GM19238 (cell line): Measurements from ENCODE around the gene PAX5.
"Not testable (repeated sequence)": the region's sequence is repeated elsewhere in the genome, so short reads cannot be mapped to it uniquely, and the experiment has no call there.

ENCODE experiments used
- DNase-seq: peaks from one replicate; pipeline ENCODE4 v3.0.0; 2011; ENCODE audit warnings: low spot score; ENCODE audit not compliant: insufficient read length

PAX5 gene

DNA sequence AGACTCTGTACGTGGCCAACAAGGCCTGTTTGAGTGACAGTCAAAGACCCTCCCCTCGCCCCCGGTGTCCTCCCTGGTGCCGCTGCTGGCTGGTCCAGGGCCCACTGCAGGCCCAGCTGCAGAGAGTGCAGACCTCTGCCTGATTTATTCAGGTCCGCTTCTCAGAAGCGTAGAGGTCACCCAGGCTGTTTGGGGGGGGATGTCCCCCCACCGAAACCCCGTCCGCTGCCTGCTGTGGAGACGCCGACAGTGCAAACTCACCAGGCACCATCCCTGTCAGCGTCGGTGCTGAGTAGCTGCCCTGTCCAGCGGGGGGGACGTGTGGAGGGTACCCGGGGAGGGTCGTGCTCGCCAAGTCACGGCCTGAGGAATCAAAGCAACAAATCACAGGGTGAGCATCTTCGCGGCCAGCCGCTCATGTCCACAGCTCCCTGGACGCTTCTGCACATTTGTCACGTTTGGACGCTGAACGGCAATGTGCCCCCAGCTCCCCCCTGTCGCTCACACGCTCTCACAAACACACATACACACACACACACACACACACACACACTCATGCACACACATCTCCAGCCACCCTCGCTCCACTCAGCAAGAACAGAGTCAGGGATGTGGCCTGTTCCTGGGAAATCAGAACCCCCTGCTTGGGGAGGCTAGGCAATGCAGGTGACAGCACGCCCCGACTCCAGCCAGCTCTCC is 152.2 kb downstream of the PAX5 start:
- DNase-seq = no peak

- no peak for DNase-seq
Observed at GRCh38 chr9:36881316-36881715, 152.8 kb downstream of the PAX5 start.

GRCh38 chr9:36880075-36880474 is 154.0 kb downstream of the PAX5 start:
- no peak for DNase-seq

DNA sequence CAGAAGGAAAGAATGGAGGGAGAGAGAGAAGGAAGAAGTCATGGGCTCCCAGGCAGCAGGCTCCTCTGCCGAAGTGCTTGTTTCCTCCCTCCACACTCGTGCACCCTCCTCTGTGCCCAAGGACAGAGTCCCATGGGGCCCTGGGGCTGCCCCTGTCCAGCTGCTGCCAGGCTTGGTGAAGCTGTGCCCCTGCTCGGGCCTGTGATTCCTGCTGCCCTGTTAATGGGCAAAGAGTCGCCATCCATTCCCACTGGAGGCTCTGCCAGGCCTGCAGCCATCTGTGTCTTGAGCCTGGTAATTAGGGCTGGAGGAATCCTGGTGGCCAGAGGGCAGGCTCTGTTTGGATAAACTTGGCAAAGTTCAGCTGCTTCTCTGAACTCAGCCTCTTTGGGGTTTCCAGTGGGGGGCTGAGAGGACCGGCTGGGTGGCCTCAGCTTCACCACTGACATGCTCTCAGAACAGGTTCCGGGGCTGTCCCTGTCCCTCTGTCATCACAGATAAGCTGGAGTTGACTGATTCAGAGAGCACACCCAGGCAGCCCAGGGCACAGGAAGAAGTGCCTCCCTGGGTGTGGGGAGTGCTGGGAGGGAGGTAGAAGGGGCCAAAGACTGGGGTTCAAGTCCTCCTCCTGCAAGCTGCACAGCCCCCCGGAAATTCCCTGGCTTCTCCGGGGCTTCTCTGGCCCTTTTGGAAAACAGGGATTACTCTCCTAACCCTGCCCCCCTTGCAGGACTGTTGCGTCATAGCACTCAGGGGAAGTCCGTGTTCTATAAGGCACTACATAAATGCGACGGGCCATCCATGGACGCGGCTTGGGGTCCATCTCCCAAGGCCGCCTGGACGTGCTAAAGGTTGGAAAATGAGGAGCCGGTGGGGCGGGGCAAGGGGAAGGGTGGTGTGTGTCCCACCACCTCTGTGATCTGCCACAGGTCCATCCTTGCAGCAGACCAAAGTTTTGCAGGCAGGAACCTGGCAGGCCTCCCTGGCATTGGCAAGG is 154.8 kb downstream of the PAX5 start:
- peak; percentile 41 for DNase-seq

DNA sequence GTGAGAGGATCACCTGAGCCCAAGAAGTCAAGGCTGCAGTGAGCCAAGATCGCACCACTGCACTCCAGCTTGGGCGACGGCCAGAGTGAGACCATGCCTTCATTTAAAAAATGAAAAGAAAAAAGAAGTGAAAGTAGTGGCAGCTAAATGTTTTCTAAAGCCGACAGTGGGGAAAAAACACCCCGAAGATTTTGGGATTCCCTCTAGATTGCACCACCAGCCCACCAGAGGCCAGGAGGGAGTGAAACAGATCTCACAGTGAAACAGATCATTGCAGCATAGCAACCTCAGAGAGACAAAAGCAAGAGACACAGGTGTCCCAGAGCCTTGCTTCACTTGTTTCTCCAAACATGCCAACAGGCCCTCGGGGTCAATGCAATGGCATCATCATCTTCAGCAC is 156.8 kb downstream of the PAX5 start:
- DNase-seq = no peak

DNA sequence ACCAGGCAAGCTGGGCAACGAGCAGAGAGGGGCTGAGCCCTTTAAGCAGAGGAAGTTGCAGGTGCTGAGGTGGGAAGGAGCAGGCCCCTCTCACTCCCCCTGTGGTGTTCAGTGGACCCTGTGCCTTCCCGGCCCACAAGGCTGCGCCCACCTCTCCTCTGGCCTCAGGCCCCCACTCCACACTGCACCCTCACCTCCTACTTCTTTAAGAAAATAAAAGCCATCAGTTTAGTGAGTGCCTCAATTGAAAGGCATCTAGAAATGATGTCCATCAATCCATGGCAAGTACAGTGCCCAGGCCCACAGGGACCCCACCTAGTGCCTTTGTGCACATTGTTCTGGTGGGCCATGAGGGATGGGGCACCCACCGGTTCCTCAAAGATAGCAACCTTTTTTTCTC is 158.0 kb downstream of the PAX5 start:
- no peak for DNase-seq

GRCh38 chr9:36874921-36875320 is 159.1 kb downstream of the PAX5 start:
- DNase-seq = no peak

GRCh38 chr9:36874261-36874660 is 159.8 kb downstream of the PAX5 start:
- no peak for DNase-seq

GRCh38 chr9:36873247-36873875 is 160.7 kb downstream of the PAX5 start:
- peak; percentile 79 for DNase-seq

DNA sequence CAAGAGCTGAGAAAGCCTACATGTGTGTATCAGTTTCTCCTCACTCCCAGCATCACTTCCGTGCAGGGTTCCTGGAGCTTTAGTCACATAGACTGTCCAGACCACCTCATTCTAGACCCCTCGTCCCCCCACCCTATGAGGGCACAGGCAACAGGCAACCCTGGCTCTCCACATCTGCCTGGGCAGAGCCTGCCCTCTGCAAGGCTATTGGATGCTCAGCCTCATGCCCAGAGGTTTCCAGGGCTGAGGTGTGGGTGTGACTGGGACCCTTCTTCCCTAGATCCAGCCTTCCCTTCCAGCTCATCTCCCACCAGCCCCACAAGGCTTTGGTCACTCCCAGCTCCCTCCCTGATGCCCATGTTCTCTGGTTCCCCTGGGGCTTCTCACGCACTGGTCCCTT is 161.4 kb downstream of the PAX5 start:
- DNase-seq = no peak

DNA sequence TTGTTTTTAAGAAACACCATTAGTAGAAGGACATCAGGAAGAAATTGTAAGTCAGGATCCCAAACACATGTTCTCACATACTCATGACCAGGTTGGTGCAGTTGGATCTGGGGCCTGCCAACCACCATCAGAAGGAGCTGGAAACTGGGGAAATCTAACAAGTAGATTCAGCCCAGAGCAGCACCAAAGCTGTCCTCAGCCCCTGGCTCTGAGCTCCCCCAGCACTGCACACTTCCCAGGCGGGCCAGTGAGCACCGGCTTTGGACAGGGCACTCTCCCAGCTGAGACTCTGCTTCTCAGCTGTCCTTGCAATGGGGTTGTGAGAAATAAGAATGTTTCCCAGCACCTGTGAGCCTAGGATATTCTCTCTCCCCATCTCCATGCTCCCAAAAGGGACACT is 162.5 kb downstream of the PAX5 start:
- no peak for DNase-seq

- no peak for DNase-seq
Observed at GRCh38 chr9:36870960-36871359, 163.1 kb downstream of the PAX5 start.

DNA sequence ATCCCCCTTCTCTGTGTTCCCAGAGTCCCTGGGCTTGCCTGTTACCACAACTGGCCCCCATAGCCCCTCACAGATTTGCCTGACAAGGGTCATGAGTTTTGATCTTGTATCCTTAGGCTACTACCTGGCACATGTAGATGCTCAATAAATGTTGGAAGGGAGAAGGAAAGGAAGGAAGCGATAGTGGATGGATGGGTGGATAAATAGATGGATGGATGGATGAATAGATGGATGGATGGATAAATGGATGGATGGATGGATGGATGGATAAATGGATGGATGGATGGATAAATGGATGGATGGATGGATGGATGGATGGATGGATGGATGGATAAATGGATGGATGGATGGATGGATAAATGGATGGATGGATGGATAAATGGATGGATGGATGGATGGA is 164.5 kb downstream of the PAX5 start:
- not testable (repeated sequence) for DNase-seq

DNA sequence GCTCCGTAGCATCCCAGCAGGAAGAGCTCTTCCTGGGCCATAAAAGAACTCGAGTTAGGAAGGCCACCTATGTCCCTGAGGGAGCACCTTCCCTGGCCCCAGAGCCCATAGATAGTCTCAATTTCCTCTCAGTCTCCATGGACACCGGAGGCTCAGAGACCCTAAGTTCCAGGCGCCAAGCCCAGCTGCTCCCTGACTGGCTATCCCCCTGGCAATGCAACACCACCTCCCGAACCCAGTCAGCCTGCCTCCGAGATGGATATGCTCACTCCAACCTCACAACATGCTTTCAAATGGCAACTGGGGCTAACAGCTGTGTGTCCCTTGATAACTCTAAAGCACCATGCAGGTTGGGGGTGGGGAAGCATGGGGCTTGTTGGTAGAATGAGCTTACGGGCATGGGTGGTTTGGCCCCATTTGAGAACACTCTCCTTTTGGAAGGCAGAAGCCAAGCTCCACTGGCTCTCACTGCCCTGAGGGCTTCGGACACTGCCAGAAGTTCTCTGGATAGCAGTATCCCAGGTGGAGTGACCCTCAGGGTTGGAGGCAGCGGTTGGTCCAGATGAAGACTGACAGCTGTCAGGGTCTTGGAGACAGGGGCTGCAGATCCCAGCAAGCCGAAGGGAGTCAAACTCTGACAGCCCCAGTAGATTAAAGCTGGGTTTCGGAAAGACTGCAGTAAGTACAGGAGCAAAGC is 165.3 kb downstream of the PAX5 start:
- no peak for DNase-seq

- DNase-seq = no peak
Observed at GRCh38 chr9:36867672-36868471, 166.2 kb downstream of the PAX5 start.

DNA sequence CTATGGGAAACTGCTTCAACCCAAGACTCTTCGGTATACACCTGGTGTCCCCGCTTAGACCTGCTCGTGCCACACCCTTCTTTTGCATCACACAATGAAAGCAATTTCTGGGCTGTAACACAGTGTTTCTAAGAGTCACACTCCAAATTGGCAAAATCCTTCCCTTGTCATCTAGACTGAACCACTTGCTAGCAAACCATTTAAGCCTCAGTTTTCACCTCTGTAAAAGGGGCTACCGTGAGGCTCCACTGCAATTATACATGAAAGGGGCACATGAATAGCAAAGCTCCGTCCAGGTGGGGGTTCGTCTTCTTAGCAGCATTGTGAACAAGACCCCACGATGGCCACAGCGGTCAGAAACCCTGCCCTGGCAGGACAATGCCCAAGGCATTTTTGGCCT is 166.8 kb downstream of the PAX5 start:
- no peak for DNase-seq

DNA sequence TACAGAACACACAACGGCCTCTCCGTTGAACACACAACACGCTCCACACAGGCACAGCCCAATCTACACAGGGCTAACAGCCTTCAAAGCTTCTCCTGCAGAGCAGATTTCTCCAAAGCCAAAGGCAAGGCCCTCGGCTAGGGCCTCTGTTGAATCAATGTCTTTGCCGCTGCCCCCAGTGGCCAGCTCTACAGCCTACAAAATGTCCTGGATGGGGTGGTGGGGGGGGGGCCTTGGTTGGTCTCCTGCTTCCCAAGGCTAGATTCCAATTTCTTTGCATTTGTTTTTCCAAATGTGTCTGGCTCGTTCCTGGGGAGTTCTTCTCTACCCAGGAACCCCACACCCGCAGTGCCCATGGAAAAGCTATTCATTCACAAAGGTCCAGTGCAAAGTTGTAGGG is 167.2 kb downstream of the PAX5 start:
- no peak for DNase-seq

GRCh38 chr9:36865731-36866635 is 168.1 kb downstream of the PAX5 start:
- no peak for DNase-seq
